Measurements from ENCODE around the gene MAML3.

The MAML3 gene

DNA sequence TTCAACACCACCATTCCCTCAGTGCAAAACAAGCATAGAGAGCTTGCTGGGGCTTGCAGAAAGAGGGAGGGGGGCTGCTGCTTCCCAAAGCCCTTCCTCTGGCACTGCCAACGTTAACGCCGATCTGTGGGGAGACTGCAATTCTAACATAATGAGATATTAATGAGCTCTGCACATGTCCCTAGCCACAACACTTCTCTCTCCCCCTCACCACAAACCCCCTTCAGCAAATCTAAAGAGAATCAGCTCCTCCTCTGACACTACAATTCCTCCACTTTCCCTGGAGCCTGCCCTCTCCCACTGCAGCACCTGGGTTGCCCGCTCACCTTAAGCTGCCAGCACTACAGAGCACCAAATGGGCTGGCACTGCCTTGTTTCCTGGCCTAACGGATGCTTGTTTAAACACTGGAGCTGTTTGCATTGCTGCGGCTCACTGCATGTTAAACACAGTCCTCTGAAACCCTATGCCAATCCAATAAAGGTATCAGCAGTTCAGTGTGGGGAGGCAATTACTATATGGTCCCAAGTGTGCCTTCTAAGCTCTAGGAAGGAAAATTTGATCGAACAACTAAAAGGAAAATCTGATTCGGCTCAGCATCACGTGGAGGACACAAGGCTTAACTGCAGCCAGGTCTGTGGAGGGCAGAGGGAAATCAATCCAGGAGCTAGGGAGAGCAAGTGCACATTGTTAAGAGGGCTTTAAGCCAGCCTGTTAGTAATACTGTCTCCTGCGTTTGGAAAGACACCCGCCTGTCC is 232.4 kb downstream of the MAML3 start:
- DNase-seq (ENCODE audit: low read depth in 3 of 3): no peak

GRCh38 chr4:139920486-139921002 is 233.4 kb downstream of the MAML3 start:
- DNase-seq (ENCODE audit: low read depth in 3 of 3): no peak

GRCh38 chr4:139919521-139919920 is 234.5 kb downstream of the MAML3 start:
- no peak for DNase-seq (ENCODE audit: low read depth in 3 of 3)

GRCh38 chr4:139919004-139919403 is 235.0 kb downstream of the MAML3 start:
- no peak for DNase-seq (ENCODE audit: low read depth in 3 of 3)

DNA sequence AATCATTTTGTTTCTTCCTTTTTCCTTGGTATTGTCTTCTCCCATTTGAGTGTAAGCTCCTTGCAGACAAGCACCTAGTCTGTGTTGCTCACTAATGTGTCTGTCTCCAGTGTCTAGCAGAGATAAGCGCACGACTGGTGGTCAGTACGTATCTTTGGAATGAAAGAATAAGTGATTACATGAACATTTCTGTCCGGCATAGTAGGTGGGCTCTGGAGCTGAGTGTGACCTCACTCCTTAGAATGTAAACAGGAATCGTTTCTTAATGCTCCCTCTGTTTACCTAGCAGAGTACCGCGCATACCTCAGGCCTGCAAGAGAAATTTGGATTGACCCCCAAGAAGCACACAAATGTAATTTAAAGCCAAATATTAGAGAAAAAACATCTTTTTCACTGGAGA is 235.4 kb downstream of the MAML3 start:
- no peak for DNase-seq (ENCODE audit: low read depth in 3 of 3)

- DNase-seq (ENCODE audit: low read depth in 3 of 3): no peak
Observed at GRCh38 chr4:139917896-139918295, 236.1 kb downstream of the MAML3 start.

DNA sequence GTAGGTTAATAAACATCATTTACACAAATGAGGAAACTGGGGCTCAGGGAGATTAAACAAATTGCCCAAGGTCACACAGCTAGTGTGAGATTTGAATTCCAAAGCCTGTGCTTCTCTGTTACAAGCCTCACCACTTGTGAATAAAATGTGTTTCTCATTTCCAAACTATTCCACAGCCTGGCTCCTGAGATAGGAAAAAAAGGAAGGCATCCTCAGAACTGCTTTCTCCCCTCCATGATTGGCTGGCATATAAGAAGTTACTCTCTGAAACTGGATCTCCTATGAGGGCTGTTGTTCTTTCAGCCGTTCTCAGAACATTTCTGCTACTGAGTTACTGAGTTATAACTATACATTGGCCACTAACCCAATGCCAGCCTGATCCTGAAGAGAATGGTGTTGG is 237.9 kb downstream of the MAML3 start:
- no peak for DNase-seq (ENCODE audit: low read depth in 3 of 3)

- DNase-seq (ENCODE audit: low read depth in 3 of 3): no peak
Observed at GRCh38 chr4:139915037-139915436, 238.9 kb downstream of the MAML3 start.

GRCh38 chr4:139913995-139914598 is 239.9 kb downstream of the MAML3 start:
- no peak for DNase-seq (ENCODE audit: low read depth in 3 of 3)

DNA sequence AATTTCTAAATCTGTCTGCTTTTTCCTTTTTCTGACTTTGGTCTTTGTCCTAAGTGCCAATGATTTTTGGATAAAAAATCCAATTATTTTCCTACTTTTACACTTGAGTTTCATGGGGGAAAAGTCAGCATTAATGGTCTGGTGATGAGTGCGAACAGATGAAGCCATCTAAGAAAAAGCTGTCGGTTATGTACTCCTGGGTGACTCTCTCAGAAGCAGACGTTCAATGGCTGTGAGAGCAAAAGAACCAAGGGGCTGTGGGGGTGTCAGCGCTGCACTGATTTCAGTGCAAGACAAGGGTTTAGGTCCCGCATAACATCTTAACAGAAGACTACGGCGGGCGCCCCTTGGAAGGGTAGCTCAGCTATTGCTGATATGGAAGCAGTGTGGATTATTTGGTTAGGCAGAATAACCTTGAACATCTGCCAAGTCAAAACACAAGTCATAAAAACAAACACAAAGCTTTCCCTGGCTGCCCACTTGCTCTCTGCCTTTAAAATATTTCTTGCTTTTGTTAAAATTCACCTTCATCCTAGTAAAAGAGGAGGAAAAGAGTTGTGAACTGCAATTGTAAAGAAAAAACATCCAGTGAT is 240.5 kb downstream of the MAML3 start:
- no peak for DNase-seq (ENCODE audit: low read depth in 3 of 3)

DNA sequence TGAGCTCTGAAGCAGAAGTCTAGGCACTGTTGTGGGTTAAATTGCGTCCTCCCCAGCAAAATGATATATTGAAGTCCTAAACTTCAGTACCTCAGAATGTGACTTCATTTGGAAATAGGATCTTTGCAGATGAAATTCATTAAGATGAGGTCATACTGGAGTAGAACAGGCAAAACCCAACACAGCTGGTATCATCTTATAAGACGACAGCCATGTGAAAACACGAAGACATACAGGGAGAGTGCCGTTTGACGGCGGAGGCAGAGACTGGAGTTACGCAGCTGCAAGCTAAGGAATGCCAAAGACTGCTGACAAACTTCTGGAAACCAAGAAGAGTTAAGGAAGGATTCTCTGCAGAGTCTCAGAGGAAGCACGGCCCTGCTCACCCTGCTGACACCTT is 241.5 kb downstream of the MAML3 start:
- DNase-seq (ENCODE audit: low read depth in 3 of 3): no peak

GRCh38 chr4:139910106-139910505 is 243.9 kb downstream of the MAML3 start:
- DNase-seq (ENCODE audit: low read depth in 3 of 3): no peak

GRCh38 chr4:139908636-139909437 is 245.1 kb downstream of the MAML3 start:
- DNase-seq (ENCODE audit: low read depth in 3 of 3): no peak

DNA sequence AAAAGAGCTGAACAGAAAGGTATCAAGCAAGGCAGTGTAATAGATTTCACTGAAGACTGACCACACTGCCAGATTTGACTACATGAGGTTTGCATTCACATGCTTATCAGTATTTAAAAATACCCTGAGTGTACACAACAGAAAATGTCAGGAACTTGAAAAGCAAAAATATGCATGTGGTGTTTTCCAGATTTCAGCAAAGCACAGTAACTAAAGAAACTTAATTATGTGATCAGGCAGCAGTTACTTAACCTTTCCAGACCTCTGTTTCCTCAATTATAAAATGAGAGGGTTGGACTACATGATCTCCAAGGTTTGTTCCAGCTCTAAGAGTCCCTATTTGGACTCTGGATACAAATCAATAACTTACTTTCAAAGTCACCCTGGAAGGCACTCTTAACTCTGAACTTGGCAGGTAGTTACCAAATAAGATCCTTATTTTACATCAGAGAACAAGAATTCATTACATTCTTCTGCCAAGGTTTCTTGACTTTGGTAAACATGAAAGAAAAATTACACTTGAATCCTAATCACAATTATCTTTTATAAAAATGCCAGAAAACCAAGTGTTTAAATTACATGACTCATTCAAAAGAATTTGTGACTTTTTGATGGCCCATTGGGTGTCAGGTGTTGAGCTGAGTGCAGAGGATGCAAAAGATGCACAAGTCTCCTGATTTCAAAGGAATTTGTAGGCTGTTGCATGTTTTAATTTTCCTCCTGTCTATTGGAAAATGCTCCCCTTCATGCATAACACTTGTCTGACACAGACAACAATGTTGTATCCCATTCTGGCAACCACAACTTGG is 246.8 kb downstream of the MAML3 start:
- no peak for DNase-seq (ENCODE audit: low read depth in 3 of 3)

DNA sequence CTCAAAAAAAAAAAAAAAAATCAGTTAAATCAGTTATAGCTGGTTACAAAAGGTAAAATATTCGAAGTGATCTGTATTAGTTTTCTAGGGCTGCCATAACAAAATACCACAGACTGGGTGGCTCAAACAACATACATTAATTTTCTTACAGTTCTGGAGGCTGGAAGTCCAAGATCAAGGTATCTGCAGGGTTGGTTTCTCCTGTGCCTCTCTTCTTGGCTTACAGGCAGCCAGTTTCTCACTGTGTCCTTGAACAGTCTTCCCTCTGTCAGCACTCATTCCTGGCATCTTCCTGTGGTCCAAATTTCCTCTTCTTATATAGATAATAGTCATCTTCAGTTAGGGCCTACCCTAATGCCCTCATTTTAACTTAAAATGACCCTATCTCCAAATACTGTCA is 248.5 kb downstream of the MAML3 start:
- DNase-seq (ENCODE audit: low read depth in 3 of 3): no peak

DNA sequence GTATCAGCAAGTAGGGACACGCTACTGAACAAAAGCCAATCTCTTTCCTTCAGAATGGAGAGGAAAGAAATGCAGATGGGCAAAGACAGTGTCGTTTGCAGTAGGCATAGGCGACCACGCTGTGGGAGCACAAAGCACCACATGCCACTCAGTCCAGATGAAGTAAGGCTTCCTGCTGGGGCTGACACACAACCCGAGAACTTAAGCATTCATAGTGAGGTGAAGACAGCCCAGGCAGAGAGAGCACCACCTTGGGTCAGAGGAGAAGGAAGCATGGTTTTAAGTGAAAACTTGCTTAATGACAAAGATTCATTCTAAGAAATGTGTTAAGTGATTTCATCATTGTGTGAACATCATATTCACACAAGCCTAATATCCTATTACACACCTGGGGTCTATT is 249.6 kb downstream of the MAML3 start:
- no peak for DNase-seq (ENCODE audit: low read depth in 3 of 3)

- no peak for DNase-seq (ENCODE audit: low read depth in 3 of 3)
Observed at GRCh38 chr4:139903845-139904244, 250.1 kb downstream of the MAML3 start.

DNA sequence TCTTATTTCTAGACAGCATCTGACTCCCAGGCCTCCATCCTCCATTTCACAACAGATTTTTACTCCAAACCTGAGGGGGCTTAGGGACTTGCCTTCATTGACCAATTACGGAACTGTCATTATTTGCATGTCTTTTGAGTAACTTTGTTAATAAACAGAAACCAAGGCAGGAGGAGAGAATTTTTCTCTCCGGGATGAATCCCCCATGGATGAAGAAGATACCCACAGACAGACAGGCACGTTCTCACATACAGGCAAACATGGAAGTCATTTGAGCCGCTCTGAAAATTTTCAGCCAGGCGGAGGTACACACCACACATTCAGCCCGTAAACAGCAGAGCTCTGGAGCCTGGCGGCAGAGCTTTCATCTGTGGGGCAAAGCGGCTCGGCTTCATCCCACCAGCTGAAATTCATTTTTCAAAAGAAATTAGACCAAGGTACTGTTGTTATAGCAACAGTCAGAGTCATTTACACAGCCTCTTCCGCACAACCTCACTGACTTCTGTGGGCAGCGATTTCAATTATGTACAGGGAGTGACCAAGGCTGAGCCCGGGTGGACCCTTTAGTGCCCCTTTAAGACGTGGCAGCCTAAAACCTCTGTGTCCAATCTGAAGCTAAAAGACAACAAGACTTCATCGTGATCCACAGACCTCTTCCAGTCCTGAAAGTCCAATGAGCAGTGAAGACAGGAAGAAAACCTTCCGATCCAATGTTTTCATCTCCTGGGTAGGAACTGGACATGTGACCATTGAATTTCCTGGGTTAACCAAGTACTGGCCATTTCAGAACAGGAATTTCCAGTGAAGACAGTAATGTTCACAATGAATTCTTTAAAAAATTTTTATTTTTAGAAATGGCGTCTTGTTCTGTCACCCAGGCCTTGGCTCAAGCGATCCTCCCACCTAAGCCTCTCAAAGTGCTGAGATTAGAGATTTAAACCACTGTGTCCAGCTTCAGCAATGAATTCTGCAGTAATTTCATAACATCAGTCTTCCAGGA is 251.4 kb downstream of the MAML3 start:
- DNase-seq (ENCODE audit: low read depth in 3 of 3): no peak

DNA sequence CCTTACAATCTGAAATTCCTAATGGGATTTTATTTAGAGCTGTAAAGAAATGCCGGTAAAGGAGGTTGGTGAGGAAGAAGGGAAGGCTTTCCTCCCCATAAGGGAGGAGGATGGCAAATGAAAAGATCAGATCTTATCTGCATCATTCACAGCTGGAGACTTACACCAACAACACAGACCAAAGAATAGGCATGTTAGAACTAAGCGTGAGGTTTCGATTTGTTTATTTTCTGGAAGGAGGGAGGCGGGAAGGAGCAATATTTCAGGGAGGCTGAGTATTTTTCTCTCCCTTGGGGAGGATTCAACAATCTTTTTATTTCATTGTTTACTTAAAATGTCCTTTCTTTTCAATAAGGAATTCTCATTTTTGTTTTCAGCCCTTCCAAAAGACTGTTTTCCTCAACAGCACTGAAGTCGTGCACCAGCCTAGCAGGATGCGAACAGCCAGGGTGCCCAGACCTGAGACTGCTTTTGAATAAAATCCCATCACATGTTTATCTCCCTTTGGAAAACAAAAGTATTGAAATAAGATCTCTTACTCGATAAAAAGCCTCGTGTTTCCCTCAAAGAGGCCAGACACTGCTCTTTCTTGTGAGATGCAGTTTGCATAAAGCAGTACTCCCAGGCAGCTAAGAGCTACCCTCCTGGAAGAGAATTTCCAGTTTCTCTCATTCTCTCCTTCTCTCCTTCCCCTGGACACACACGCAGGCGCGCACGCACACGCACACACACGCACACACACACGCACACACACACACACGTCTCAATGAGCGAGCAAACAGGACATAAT is 252.3 kb downstream of the MAML3 start:
- no peak for DNase-seq (ENCODE audit: low read depth in 3 of 3)
